ENCODE results near the gene KIF9.

KIF9 gene

DNA sequence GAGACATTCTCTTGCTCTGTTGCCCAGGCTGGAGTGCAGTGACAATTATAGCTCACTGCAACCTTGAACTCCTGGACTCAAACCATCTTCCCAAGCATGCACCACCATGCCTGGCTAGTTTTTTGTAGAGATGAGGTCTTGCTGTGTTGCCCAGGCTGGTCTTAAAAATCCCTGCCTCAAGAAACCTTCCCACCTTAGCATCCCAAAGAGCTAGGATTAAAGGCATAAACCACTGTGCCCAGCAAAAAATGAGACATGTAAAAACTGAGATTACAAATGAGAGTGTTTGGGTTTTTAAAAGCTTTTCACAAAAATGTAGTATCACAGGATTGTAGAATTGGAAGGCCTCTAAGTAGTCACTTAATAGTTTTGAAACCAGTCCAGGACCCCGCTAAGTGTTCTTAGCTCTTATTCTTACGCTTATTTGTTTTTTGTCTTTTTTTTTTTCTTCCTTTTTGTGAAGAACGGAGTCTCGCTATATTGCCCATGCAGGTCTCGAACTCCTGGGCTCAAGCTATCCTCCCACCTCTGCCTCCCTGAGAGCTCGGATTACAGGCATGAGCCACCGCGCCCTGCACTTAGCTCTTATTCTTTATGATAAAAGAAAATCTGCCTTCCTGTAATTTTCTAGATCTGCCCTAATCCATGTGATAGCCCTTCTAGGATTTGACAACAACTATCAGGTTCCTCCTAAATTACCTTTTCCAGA, 31.6 kb upstream of the KIF9 start:
- ATAC-seq, result no peak
- TF ChIP-seq ZFP3 (CRISPR knock-in tag; IDR thresholded peaks at IDR 0.05) (no peak), TOX (CRISPR knock-in tag; IDR thresholded peaks at IDR 0.05; ENCODE audit: borderline replicate concordance) (no peak), CSDC2 (CRISPR knock-in tag; IDR thresholded peaks at IDR 0.05) (no peak), ZNF8 (CRISPR knock-in tag; IDR thresholded peaks at IDR 0.05) (no peak), PPARA (CRISPR knock-in tag; IDR thresholded peaks at IDR 0.05; ENCODE audit: borderline replicate concordance) (no peak), ZNF565 (CRISPR knock-in tag; conservative IDR thresholded peaks at IDR 0.05; ENCODE audit: low read depth) (no peak), TCF4 (CRISPR knock-in tag; IDR thresholded peaks at IDR 0.05; ENCODE audit: borderline replicate concordance) (no peak), GLIS3 (CRISPR knock-in tag; IDR thresholded peaks at IDR 0.05) (no peak)
- TF ChIP-seq, protein P1, sequence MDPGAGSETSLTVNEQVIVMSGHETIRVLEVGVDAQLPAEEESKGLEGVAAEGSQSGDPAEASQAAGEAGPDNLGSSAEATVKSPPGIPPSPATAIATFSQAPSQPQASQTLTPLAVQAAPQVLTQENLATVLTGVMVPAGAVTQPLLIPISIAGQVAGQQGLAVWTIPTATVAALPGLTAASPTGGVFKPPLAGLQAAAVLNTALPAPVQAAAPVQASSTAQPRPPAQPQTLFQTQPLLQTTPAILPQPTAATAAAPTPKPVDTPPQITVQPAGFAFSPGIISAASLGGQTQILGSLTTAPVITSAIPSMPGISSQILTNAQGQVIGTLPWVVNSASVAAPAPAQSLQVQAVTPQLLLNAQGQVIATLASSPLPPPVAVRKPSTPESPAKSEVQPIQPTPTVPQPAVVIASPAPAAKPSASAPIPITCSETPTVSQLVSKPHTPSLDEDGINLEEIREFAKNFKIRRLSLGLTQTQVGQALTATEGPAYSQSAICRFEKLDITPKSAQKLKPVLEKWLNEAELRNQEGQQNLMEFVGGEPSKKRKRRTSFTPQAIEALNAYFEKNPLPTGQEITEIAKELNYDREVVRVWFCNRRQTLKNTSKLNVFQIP (CRISPR knock-in tag; IDR thresholded peaks at IDR 0.05; ENCODE audit: borderline replicate concordance, low read depth), result no peak

GRCh38 chr3:47313341-47314055, 30.9 kb upstream of the KIF9 start:
- no peak for ATAC-seq
- TF ChIP-seq TSHZ2 (CRISPR knock-in tag; IDR thresholded peaks at IDR 0.05) (no peak), ISL1 (CRISPR knock-in tag; IDR thresholded peaks at IDR 0.05) (no peak), ZFP30 (CRISPR knock-in tag; IDR thresholded peaks at IDR 0.05) (no peak), TOX (CRISPR knock-in tag; IDR thresholded peaks at IDR 0.05; ENCODE audit: borderline replicate concordance) (no peak), ESRRG (CRISPR knock-in tag; IDR thresholded peaks at IDR 0.05) (no peak), CSDC2 (CRISPR knock-in tag; IDR thresholded peaks at IDR 0.05) (no peak), GLIS3 (CRISPR knock-in tag; IDR thresholded peaks at IDR 0.05) (no peak), BACH2 (CRISPR knock-in tag; IDR thresholded peaks at IDR 0.05; ENCODE audit: borderline replicate concordance) (no peak), ZNF70 (CRISPR knock-in tag; IDR thresholded peaks at IDR 0.05) (no peak), ZNF8 (CRISPR knock-in tag; IDR thresholded peaks at IDR 0.05) (no peak), ZFP3 (CRISPR knock-in tag; IDR thresholded peaks at IDR 0.05) (no peak), PPARA (CRISPR knock-in tag; IDR thresholded peaks at IDR 0.05; ENCODE audit: borderline replicate concordance) (no peak), RARB (CRISPR knock-in tag; IDR thresholded peaks at IDR 0.05) (no peak), TCF4 (CRISPR knock-in tag; IDR thresholded peaks at IDR 0.05; ENCODE audit: borderline replicate concordance) (no peak), OSR1 (CRISPR knock-in tag; IDR thresholded peaks at IDR 0.05) (no peak), CSRNP3 (CRISPR knock-in tag; IDR thresholded peaks at IDR 0.05) (no peak), ZC3H10 (CRISPR knock-in tag; IDR thresholded peaks at IDR 0.05) (no peak), CREB5 (CRISPR knock-in tag; IDR thresholded peaks at IDR 0.05; ENCODE audit: low read depth) (no peak)
- TF ChIP-seq, protein P1 (CRISPR knock-in tag; IDR thresholded peaks at IDR 0.05; ENCODE audit: borderline replicate concordance, low read depth), result no peak
